ENCODE measurements around the gene NCLN. TPM values are rescaled to one million over a fixed set of nuclear protein-coding genes. Genes with fewer than 3 reads are reported as not detected.

Gene NCLN
- total RNA-seq, 1 donor from 2014 or later: 57.0 TPM

- Histone ChIP-seq H3K36me3 (ENCODE audit: control insufficient read depth, insufficient read depth, low read length) (no peaks in the 10 kb centered on the region), H3K4me3 (ENCODE audit: low read depth, low read length) (no peak overlapping the region), H3K27me3 (ENCODE audit: control insufficient read depth, insufficient read depth, low read length) (peaks cover 3% of the 10 kb centered on the region)
- no peak for DNase-seq (ENCODE audit: low read depth)
- no peak for TF ChIP-seq CTCF (IDR thresholded peaks at IDR 0.05; ENCODE audit: insufficient read depth, low read length, poor library complexity, severe bottlenecking)
Observed at GRCh38 chr19:3160219-3160618, 25.5 kb upstream of the NCLN start.

- Histone ChIP-seq H3K4me3 (ENCODE audit: low read depth, low read length) (no peak overlapping the region), H3K27me3 (ENCODE audit: control insufficient read depth, insufficient read depth, low read length) (peaks cover 3% of the 10 kb centered on the region), H3K36me3 (ENCODE audit: control insufficient read depth, insufficient read depth, low read length) (no peaks in the 10 kb centered on the region)
- TF ChIP-seq CTCF (IDR thresholded peaks at IDR 0.05; ENCODE audit: insufficient read depth, low read length, poor library complexity, severe bottlenecking): no peak
- no peak for DNase-seq (ENCODE audit: low read depth)
Observed at GRCh38 chr19:3161453-3161852, 24.3 kb upstream of the NCLN start.

- DNase-seq (ENCODE audit: low read depth): no peak
- TF ChIP-seq CTCF (IDR thresholded peaks at IDR 0.05; ENCODE audit: insufficient read depth, low read length, poor library complexity, severe bottlenecking): no peak
- Histone ChIP-seq H3K27me3 (ENCODE audit: control insufficient read depth, insufficient read depth, low read length) (peaks cover under 1% of the 10 kb centered on the region), H3K4me3 (ENCODE audit: low read depth, low read length) (no peak overlapping the region), H3K36me3 (ENCODE audit: control insufficient read depth, insufficient read depth, low read length) (no peaks in the 10 kb centered on the region)
Observed at GRCh38 chr19:3162418-3163229, 23.1 kb upstream of the NCLN start.

GRCh38 chr19:3163230-3163886 lies 22.4 kb upstream of the NCLN start:
- no peaks in the 10 kb centered on the region for H3K27me3 ChIP-seq (ENCODE audit: control insufficient read depth, insufficient read depth, low read length)
- no peak for DNase-seq (ENCODE audit: low read depth)
- no peaks in the 10 kb centered on the region for H3K36me3 ChIP-seq (ENCODE audit: control insufficient read depth, insufficient read depth, low read length)
- TF ChIP-seq CTCF (IDR thresholded peaks at IDR 0.05; ENCODE audit: insufficient read depth, low read length, poor library complexity, severe bottlenecking): peak; percentile 97
- H3K4me3 ChIP-seq (ENCODE audit: low read depth, low read length): no peak overlapping the region

GRCh38 chr19:3163943-3164342 lies 21.8 kb upstream of the NCLN start:
- Histone ChIP-seq H3K4me3 (ENCODE audit: low read depth, low read length) (no peak overlapping the region), H3K36me3 (ENCODE audit: control insufficient read depth, insufficient read depth, low read length) (no peaks in the 10 kb centered on the region), H3K27me3 (ENCODE audit: control insufficient read depth, insufficient read depth, low read length) (no peaks in the 10 kb centered on the region)
- no peak for TF ChIP-seq CTCF (IDR thresholded peaks at IDR 0.05; ENCODE audit: insufficient read depth, low read length, poor library complexity, severe bottlenecking)
- DNase-seq (ENCODE audit: low read depth): no peak

All from kidney epithelial cell (primary cell).